NCI-H1694 (cell line): ENCODE measurements around the gene SLC1A7.

Source experiments
- DNase-seq: peaks from one replicate; lab custom pipeline; 2025; lab: John Stamatoyannopoulos, UW

Gene SLC1A7

GRCh38 chr1:53090227-53091147, 52.0 kb downstream of the SLC1A7 start:
- DNase-seq, result no peak

GRCh38 chr1:53089478-53090226, 52.8 kb downstream of the SLC1A7 start:
- no peak for DNase-seq

GRCh38 chr1:53088616-53089300, 53.7 kb downstream of the SLC1A7 start:
- DNase-seq, result peak; percentile 41

- no peak for DNase-seq
Observed at GRCh38 chr1:53087332-53088285, 54.8 kb downstream of the SLC1A7 start.

GRCh38 chr1:53086491-53087070, 55.9 kb downstream of the SLC1A7 start:
- DNase-seq, result no peak

- DNase-seq, result no peak
Observed at GRCh38 chr1:53085405-53085804, 57.0 kb downstream of the SLC1A7 start.

GRCh38 chr1:53084589-53084971, 57.9 kb downstream of the SLC1A7 start:
- DNase-seq, result no peak

- DNase-seq, result no peak
Observed at GRCh38 chr1:53083636-53084588, 58.5 kb downstream of the SLC1A7 start.

GRCh38 chr1:53082826-53083455, 59.5 kb downstream of the SLC1A7 start:
- no peak for DNase-seq

GRCh38 chr1:53081384-53082066, 60.9 kb downstream of the SLC1A7 start:
- DNase-seq, result no peak

- DNase-seq, result no peak
Observed at GRCh38 chr1:53080769-53081168, 61.7 kb downstream of the SLC1A7 start.

GRCh38 chr1:53080041-53080440, 62.4 kb downstream of the SLC1A7 start:
- DNase-seq, result no peak

- no peak for DNase-seq
Observed at GRCh38 chr1:53079251-53079650, 63.2 kb downstream of the SLC1A7 start.

- DNase-seq, result no peak
Observed at GRCh38 chr1:53078333-53079101, 63.9 kb downstream of the SLC1A7 start.

GRCh38 chr1:53077599-53077965, 64.9 kb downstream of the SLC1A7 start:
- DNase-seq, result no peak

GRCh38 chr1:53076721-53077598, 65.5 kb downstream of the SLC1A7 start:
- DNase-seq, result no peak

GRCh38 chr1:53076165-53076564, 66.3 kb downstream of the SLC1A7 start:
- DNase-seq, result no peak
